KMS-11 (cell line): ENCODE measurements around the gene MYO7B.

Experiments used
- H2AFZ ChIP-seq: fragments of 200-600 bp; sonication (generic); 2 replicates; pipeline ENCODE4 v1.6.1; 2016; ENCODE audit warnings: antibody characterized with exemption, mixed run types, low read depth
- H3K27ac ChIP-seq: fragments of 200-600 bp; sonication (generic); 2 replicates; pipeline ENCODE4 v1.6.1; 2016; ENCODE audit warnings: mild to moderate bottlenecking, mixed run types
- H3K27me3 ChIP-seq: fragments of 200-600 bp; sonication (generic); 2 replicates; pipeline ENCODE4 v1.6.1; 2017; ENCODE audit warnings: mild to moderate bottlenecking, low read depth, mixed run types, moderate library complexity; ENCODE audit not compliant: insufficient read depth
- H3K36me3 ChIP-seq: fragments of 200-600 bp; sonication (generic); 2 replicates; pipeline ENCODE4 v1.6.1; 2017; ENCODE audit warnings: mild to moderate bottlenecking, mixed run types; ENCODE audit not compliant: insufficient read depth
- H3K4me1 ChIP-seq: fragments of 200-600 bp; sonication (generic); 2 replicates; pipeline ENCODE4 v1.6.1; 2016; ENCODE audit warnings: mild to moderate bottlenecking, low read depth, mixed run types; ENCODE audit not compliant: poor library complexity, severe bottlenecking
- H3K4me2 ChIP-seq: fragments of 200-600 bp; sonication (generic); 2 replicates; pipeline ENCODE4 v1.7.0; 2016; ENCODE audit warnings: mild to moderate bottlenecking, mixed run types
- H3K4me3 ChIP-seq: fragments of 200-600 bp; sonication (generic); IDR thresholded peaks from 2 replicates; pipeline ENCODE4 v1.6.1; 2017; ENCODE audit warnings: low read depth, low read length, mixed read lengths; ENCODE audit not compliant: insufficient read depth
- H3K79me2 ChIP-seq: fragments of 200-600 bp; sonication (generic); 2 replicates; pipeline ENCODE4 v1.6.1; 2016; ENCODE audit warnings: low read depth, mixed run types; ENCODE audit not compliant: insufficient read depth
- H3K9ac ChIP-seq: fragments of 200-600 bp; sonication (generic); 2 replicates; pipeline ENCODE4 v1.6.1; 2016; ENCODE audit warnings: mild to moderate bottlenecking, mixed run types
- H4K20me1 ChIP-seq: fragments of 200-600 bp; sonication (generic); 2 replicates; pipeline ENCODE4 v1.6.1; 2016; ENCODE audit warnings: mild to moderate bottlenecking, mixed run types; ENCODE audit not compliant: insufficient read depth
- TF ChIP-seq, protein P1 (sequence below): fragments of 200-600 bp; sonication (generic); conservative IDR thresholded peaks from 2 replicates; pipeline ENCODE4 v1.6.1; 2017; ENCODE audit warnings: low read depth, mild to moderate bottlenecking, antibody characterized with exemption, low read length, moderate library complexity, mixed read lengths

Gene MYO7B

GRCh38 chr2:127508023-127508630 is 27.4 kb upstream of the MYO7B start:
- H3K4me1 ChIP-seq, result peaks cover 6% of the 10 kb centered on the region
- no peak overlapping the region for H3K4me3 ChIP-seq
- H3K27me3 ChIP-seq, result no peaks in the 10 kb centered on the region
- peaks cover 5% of the 10 kb centered on the region; the same call in 1 of the 2 replicates for H3K36me3 ChIP-seq
- no peak overlapping the region for H3K9ac ChIP-seq
- peaks cover 62% of the 10 kb centered on the region for H3K79me2 ChIP-seq
- TF ChIP-seq, protein P1, sequence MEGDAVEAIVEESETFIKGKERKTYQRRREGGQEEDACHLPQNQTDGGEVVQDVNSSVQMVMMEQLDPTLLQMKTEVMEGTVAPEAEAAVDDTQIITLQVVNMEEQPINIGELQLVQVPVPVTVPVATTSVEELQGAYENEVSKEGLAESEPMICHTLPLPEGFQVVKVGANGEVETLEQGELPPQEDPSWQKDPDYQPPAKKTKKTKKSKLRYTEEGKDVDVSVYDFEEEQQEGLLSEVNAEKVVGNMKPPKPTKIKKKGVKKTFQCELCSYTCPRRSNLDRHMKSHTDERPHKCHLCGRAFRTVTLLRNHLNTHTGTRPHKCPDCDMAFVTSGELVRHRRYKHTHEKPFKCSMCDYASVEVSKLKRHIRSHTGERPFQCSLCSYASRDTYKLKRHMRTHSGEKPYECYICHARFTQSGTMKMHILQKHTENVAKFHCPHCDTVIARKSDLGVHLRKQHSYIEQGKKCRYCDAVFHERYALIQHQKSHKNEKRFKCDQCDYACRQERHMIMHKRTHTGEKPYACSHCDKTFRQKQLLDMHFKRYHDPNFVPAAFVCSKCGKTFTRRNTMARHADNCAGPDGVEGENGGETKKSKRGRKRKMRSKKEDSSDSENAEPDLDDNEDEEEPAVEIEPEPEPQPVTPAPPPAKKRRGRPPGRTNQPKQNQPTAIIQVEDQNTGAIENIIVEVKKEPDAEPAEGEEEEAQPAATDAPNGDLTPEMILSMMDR, result no peak
- H4K20me1 ChIP-seq, result no peaks in the 10 kb centered on the region
- H2AFZ ChIP-seq, result no peak overlapping the region
- H3K4me2 ChIP-seq, result no peak overlapping the region
- H3K27ac ChIP-seq, result no peak overlapping the region

DNA sequence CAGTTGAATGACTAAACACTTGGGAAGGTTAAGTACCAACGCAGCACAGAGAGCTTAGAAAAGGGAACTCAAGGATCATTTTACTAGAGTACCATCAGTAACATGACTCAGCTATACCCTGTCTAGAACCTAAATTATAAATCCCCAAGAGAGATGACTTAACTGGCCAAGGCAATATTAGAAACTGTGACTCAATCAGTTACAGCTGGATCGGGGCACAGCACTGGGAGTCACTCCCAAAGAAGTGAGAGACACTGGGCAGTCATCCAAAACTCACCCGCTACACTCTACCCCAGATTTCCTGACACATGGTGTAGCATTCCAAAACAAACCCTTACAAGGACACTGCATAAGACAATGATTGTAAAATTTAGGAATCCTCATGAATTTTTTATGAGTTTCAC is 26.9 kb upstream of the MYO7B start:
- Histone ChIP-seq H3K4me1 (peaks cover 6% of the 10 kb centered on the region), H3K4me2 (no peak overlapping the region), H3K79me2 (peaks cover 62% of the 10 kb centered on the region)

GRCh38 chr2:127510073-127510472 is 25.4 kb upstream of the MYO7B start:
- Histone ChIP-seq H3K27ac (no peak overlapping the region), H3K36me3 (no peaks in the 10 kb centered on the region), H3K9ac (no peak overlapping the region), H2AFZ (no peak overlapping the region), H3K4me3 (no peak overlapping the region), H4K20me1 (no peaks in the 10 kb centered on the region), H3K4me2 (no peak overlapping the region), H3K27me3 (no peaks in the 10 kb centered on the region), H3K4me1 (peaks cover 6% of the 10 kb centered on the region), H3K79me2 (peaks cover 62% of the 10 kb centered on the region)
- TF ChIP-seq, protein P1, result no peak

More for the DNA sequence above, 26.9 kb upstream of the MYO7B start:
- H3K27ac ChIP-seq, result no peak overlapping the region
- H3K4me3 ChIP-seq, result no peak overlapping the region
- no peaks in the 10 kb centered on the region for H3K27me3 ChIP-seq
- H2AFZ ChIP-seq, result no peak overlapping the region
- H4K20me1 ChIP-seq, result no peaks in the 10 kb centered on the region
- TF ChIP-seq, protein P1, result no peak
- H3K9ac ChIP-seq, result no peak overlapping the region
- peaks cover 5% of the 10 kb centered on the region; the same call in 1 of the 2 replicates for H3K36me3 ChIP-seq

GRCh38 chr2:127511090-127511695 is 24.3 kb upstream of the MYO7B start:
- TF ChIP-seq, protein P1, result no peak
- Histone ChIP-seq H3K9ac (no peak overlapping the region), H3K36me3 (no peaks in the 10 kb centered on the region), H3K4me2 (no peak overlapping the region), H3K79me2 (peaks cover 62% of the 10 kb centered on the region), H4K20me1 (no peaks in the 10 kb centered on the region), H3K4me3 (no peak overlapping the region), H2AFZ (no peak overlapping the region), H3K27me3 (no peaks in the 10 kb centered on the region), H3K4me1 (peaks cover 6% of the 10 kb centered on the region), H3K27ac (no peak overlapping the region)
